Stimulated activated naive CD8-positive, alpha-beta T cell treated with anti-CD3 and anti-CD28 coated beads, Interleukin-15, Interleukin-2, amounts not matched to agents 100 ng/mL and 50 ng/mL, for 24 hours (primary cell): ENCODE results near the gene PHPT1.
A peak's percentile ranks its signal among the peaks of the same experiment; 100 is the strongest.

ENCODE experiments used
- H3K27ac Mint-ChIP-seq: one replicate; pipeline ENCODE4 v1.8.0; 2021; ENCODE audit warnings: mild to moderate bottlenecking, mixed read lengths
- H3K27me3 Mint-ChIP-seq: one replicate; pipeline ENCODE4 v1.8.0; 2021; ENCODE audit warnings: mixed read lengths
- H3K36me3 Mint-ChIP-seq: one replicate; pipeline ENCODE4 v1.8.0; 2021; ENCODE audit warnings: low read depth, mixed read lengths
- H3K4me1 Mint-ChIP-seq: one replicate; pipeline ENCODE4 v1.8.0; 2021; ENCODE audit warnings: low read depth, mixed read lengths
- H3K4me3 Mint-ChIP-seq: one replicate; pipeline ENCODE4 v1.8.0; 2021; ENCODE audit warnings: mild to moderate bottlenecking, mixed read lengths
- H3K9me3 Mint-ChIP-seq: one replicate; pipeline ENCODE4 v1.8.0; 2021; ENCODE audit warnings: mixed read lengths

Gene PHPT1

DNA sequence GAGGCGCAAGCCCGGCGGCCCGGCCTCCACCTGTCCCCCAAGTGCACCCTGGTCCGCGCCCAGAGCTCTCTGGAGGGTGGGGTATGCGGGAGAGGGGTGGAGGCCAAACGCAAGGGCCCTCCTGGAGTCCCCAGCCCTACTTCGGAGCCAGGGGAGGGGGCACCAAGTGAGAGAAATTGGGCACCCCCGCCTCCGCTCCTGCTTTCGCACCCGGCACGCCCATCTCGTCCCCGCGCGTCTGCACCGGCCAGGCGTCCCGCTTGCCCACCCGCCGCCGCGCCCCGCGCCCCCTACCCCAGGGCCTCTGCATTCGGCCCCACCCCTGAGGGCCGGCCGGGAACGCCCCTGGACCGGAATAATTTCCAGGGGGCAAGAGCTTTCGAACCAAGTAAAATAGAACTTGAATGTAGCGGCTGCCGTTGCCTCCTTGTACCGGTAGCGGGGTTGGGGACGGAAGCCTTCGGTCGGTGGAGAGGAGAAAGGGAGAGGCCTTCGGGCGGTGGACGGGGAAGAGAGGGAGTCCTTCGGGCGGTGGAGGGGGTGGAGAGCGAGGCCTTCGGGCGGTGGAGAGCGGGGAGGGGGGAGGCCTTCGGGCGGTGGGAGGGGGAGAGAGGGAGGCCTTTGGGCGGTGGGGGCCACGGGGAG is 694 bp upstream of the PHPT1 start:
- H3K36me3 Mint-ChIP-seq, result no peaks in the 10 kb centered on the region
- peaks cover 8% of the 10 kb centered on the region for H3K27me3 Mint-ChIP-seq
- H3K9me3 Mint-ChIP-seq, result no peaks in the 10 kb centered on the region
- peak overlapping the region; percentile 88 for H3K4me3 Mint-ChIP-seq
- H3K4me1 Mint-ChIP-seq, result peaks cover 16% of the 10 kb centered on the region
- H3K27ac Mint-ChIP-seq, result peak overlapping the region; percentile 61

GRCh38 chr9:136849960-136850865 is 1.0 kb downstream of the PHPT1 start:
- Mint-ChIP-seq H3K27me3 (peaks cover 8% of the 10 kb centered on the region), H3K9me3 (no peaks in the 10 kb centered on the region), H3K27ac (no peak overlapping the region), H3K4me3 (peak overlapping the region; percentile 88), H3K36me3 (no peaks in the 10 kb centered on the region), H3K4me1 (peaks cover 12% of the 10 kb centered on the region)

DNA sequence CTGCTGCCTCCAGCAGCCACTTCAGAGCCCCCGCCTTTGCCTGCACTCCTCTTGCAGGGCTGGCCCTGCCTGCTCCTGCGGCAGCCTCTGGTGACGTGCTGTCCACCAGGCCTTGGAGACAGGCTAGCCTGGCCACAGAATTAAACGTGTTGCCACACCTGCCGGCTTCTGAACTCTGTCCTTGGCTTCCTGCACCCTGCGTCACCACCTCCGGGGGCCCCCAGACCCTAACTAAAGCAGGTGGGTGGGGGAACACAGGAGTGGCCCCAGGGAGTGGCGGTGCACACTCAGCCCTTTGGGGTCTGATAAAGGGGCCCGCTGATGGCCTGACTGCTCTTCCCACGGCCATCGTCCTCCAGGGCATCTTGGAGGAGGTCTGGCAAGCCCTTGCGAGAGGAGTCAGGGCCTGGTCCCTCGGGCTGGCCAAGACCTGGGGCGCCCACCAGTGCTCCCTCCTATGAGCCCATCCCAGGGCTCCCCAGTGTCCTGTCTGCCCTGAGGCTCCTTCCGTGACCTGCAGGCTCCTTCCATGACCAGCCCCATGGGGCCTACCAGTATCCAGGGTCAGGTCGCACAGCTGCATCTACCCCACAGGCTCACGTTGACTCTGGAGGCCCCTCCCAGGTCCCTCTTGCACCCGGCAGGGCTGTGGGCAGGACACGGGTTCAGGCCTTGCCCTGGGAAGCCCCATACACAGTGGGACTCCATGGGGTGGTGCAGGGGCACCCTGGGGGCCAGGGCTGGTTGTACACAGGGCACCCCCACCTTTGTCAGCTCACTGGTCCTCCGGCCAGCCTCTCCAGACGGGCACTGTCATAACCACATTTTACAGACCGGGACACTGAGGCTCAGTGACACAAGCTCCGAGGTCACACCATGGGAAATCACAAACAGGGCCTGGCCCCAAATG is 1.9 kb downstream of the PHPT1 start:
- Mint-ChIP-seq H3K27me3 (peaks cover 7% of the 10 kb centered on the region), H3K4me1 (peaks cover 12% of the 10 kb centered on the region), H3K4me3 (peak overlapping the region; percentile 5), H3K27ac (no peak overlapping the region), H3K9me3 (no peaks in the 10 kb centered on the region), H3K36me3 (no peaks in the 10 kb centered on the region)

- peaks cover 4% of the 10 kb centered on the region for H3K27me3 Mint-ChIP-seq
- no peaks in the 10 kb centered on the region for H3K36me3 Mint-ChIP-seq
- H3K4me3 Mint-ChIP-seq, result no peak within 1 kb of the TSS
- H3K4me1 Mint-ChIP-seq, result peaks cover 12% of the 10 kb centered on the region
- no peaks in the 10 kb centered on the region for H3K9me3 Mint-ChIP-seq
- no peak within 1 kb of the TSS for H3K27ac Mint-ChIP-seq
Observed at GRCh38 chr9:136851941-136852663, 2.9 kb downstream of the PHPT1 start, which contains the start of gene MAMDC4. MAMDC4 (plus strand) TSS chr9:136852346; CDS start chr9:136852417, 71 bp downstream.

GRCh38 chr9:136852664-136853595 is 3.7 kb downstream of the PHPT1 start:
- Mint-ChIP-seq H3K27ac (no peak overlapping the region), H3K4me1 (peaks cover 7% of the 10 kb centered on the region), H3K27me3 (no peaks in the 10 kb centered on the region), H3K9me3 (no peaks in the 10 kb centered on the region), H3K36me3 (no peaks in the 10 kb centered on the region), H3K4me3 (no peak overlapping the region)

DNA sequence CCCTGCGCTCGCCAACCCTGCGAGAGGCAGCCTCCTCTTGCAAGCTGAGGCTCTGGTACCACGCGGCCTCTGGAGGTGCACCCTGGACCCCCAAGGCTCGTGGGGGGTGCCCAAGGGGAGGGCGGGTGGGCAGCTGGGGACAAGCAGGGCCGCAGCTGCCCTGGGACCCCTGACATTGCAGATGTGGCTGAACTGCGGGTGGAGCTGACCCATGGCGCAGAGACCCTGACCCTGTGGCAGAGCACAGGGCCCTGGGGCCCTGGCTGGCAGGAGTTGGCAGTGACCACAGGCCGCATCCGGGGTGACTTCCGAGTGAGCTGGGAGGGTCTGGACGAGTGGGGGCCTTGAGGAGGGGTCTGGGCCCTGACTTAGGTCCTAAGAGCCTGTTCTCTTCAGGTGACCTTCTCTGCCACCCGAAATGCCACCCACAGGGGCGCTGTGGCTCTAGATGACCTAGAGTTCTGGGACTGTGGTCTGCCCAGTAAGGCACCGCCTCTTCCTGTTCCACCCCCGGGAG is 4.4 kb downstream of the PHPT1 start:
- H3K27me3 Mint-ChIP-seq, result no peaks in the 10 kb centered on the region
- no peak overlapping the region for H3K4me3 Mint-ChIP-seq

GRCh38 chr9:136854113-136854841 is 5.1 kb downstream of the PHPT1 start:
- Mint-ChIP-seq H3K9me3 (no peaks in the 10 kb centered on the region), H3K4me3 (no peak overlapping the region), H3K36me3 (no peaks in the 10 kb centered on the region), H3K27me3 (no peaks in the 10 kb centered on the region), H3K27ac (no peak overlapping the region), H3K4me1 (peaks cover 3% of the 10 kb centered on the region)

More for the DNA sequence above, 4.4 kb downstream of the PHPT1 start:
- Mint-ChIP-seq H3K36me3 (no peaks in the 10 kb centered on the region), H3K4me1 (peaks cover 6% of the 10 kb centered on the region), H3K27ac (no peak overlapping the region), H3K9me3 (no peaks in the 10 kb centered on the region)

GRCh38 chr9:136854842-136855460 is 5.7 kb downstream of the PHPT1 start:
- Mint-ChIP-seq H3K36me3 (no peaks in the 10 kb centered on the region), H3K4me3 (no peak overlapping the region), H3K27ac (no peak overlapping the region)

DNA sequence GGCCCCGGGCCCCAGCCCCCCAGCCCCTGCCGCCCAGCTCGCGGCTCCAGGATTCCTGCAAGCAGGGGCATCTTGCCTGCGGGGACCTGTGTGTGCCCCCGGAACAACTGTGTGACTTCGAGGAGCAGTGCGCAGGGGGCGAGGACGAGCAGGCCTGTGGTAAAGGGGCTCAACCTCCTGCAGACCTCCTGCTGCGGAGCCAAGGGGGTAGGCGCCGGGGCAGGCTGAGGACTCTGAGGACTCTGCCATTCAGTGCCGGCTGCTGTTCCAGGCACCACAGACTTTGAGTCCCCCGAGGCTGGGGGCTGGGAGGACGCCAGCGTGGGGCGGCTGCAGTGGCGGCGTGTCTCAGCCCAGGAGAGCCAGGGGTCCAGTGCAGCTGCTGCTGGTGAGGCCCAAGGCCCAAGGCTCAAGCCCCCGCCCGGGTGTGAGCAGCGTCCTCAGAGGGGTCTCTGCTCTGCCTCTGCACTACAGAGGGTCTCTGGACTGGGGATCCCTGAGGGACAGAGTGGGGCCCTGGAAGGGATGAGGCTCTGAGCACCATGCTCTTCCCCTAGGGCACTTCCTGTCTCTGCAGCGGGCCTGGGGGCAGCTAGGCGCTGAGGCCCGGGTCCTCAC is 6.4 kb downstream of the PHPT1 start:
- H3K4me1 Mint-ChIP-seq, result no peaks in the 10 kb centered on the region
- H3K4me3 Mint-ChIP-seq, result no peak overlapping the region
- H3K9me3 Mint-ChIP-seq, result no peaks in the 10 kb centered on the region
- H3K27me3 Mint-ChIP-seq, result no peaks in the 10 kb centered on the region
- H3K36me3 Mint-ChIP-seq, result no peaks in the 10 kb centered on the region
- no peak overlapping the region for H3K27ac Mint-ChIP-seq

More at GRCh38 chr9:136854842-136855460, 5.7 kb downstream of the PHPT1 start:
- Mint-ChIP-seq H3K4me1 (peaks cover 3% of the 10 kb centered on the region), H3K9me3 (no peaks in the 10 kb centered on the region), H3K27me3 (no peaks in the 10 kb centered on the region)

DNA sequence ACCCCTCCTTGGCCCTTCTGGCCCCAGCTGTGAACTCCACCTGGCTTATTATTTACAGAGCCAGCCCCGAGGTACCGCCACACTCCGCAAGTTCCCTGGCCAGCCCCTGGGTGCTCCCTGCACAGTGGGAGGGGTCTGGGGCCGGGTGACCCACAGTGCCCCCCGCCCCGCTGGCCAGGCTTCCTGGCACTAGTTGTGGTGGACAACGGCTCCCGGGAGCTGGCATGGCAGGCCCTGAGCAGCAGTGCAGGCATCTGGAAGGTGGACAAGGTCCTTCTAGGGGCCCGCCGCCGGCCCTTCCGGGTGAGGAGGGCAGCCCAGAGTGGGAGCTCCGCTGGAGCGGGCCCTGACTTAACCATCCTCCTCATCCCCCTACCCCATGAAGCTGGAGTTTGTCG is 6.9 kb downstream of the PHPT1 start:
- no peaks in the 10 kb centered on the region for H3K36me3 Mint-ChIP-seq
- H3K4me1 Mint-ChIP-seq, result no peaks in the 10 kb centered on the region
- no peaks in the 10 kb centered on the region for H3K27me3 Mint-ChIP-seq
- no peaks in the 10 kb centered on the region for H3K9me3 Mint-ChIP-seq
- no peak overlapping the region for H3K27ac Mint-ChIP-seq
- no peak overlapping the region for H3K4me3 Mint-ChIP-seq

GRCh38 chr9:136856541-136857141 is 7.4 kb downstream of the PHPT1 start:
- no peaks in the 10 kb centered on the region for H3K9me3 Mint-ChIP-seq
- H3K4me3 Mint-ChIP-seq, result no peak overlapping the region
- H3K4me1 Mint-ChIP-seq, result no peaks in the 10 kb centered on the region
- H3K27me3 Mint-ChIP-seq, result no peaks in the 10 kb centered on the region
- no peaks in the 10 kb centered on the region for H3K36me3 Mint-ChIP-seq
- H3K27ac Mint-ChIP-seq, result no peak overlapping the region

- Mint-ChIP-seq H3K4me1 (no peaks in the 10 kb centered on the region), H3K9me3 (no peaks in the 10 kb centered on the region), H3K4me3 (no peak overlapping the region), H3K27ac (no peak overlapping the region), H3K27me3 (no peaks in the 10 kb centered on the region), H3K36me3 (no peaks in the 10 kb centered on the region)
Observed at GRCh38 chr9:136857166-136857565, 8.0 kb downstream of the PHPT1 start.
